ENCODE results near the gene MTARC2. TPM values are rescaled to one million over a fixed set of nuclear protein-coding genes. Genes with fewer than 3 reads are reported as not detected.

The MTARC2 gene
- total RNA-seq, 2 donors from 2014 or later: 12.3 to 14.5 TPM

- TF ChIP-seq CTCF (conservative IDR thresholded peaks at IDR 0.05): no peak
- H3K27ac ChIP-seq (ENCODE audit: low read depth, low read length): no peak overlapping the region
Measured at GRCh38 chr1:220759147-220759546, 11.0 kb downstream of the MTARC2 start.

GRCh38 chr1:220761688-220762427, 13.7 kb downstream of the MTARC2 start:
- H3K9me3 Mint-ChIP-seq: no peaks in the 10 kb centered on the region
- H3K4me3 ChIP-seq (ENCODE audit: low read length): no peak overlapping the region
- H3K4me3 Mint-ChIP-seq: no peak overlapping the region
- TF ChIP-seq CTCF (conservative IDR thresholded peaks at IDR 0.05): no peak
- H3K27ac Mint-ChIP-seq: no peak overlapping the region
- no peak overlapping the region for H3K27ac ChIP-seq (ENCODE audit: low read depth, low read length)
- H3K9me3 ChIP-seq (ENCODE audit: control insufficient read depth, low read length): no peaks in the 10 kb centered on the region
- no peaks in the 10 kb centered on the region for H3K36me3 ChIP-seq (ENCODE audit: control insufficient read depth, insufficient read depth, low read length)
- DNase-seq: no peak
- H3K9ac ChIP-seq (ENCODE audit: extremely low read depth, low read length, poor library complexity, severe bottlenecking): no peak overlapping the region
- H3K27me3 ChIP-seq (ENCODE audit: control insufficient read depth, insufficient read depth, low read length, poor library complexity, severe bottlenecking): no peaks in the 10 kb centered on the region
- 87 to 94% methylated on average over 6 to 7 of the region's 7 CpGs for WGBS, 2 experiments (ENCODE audit: insufficient coverage in 1 of 2, insufficient read length in 1 of 2)
- no peaks in the 10 kb centered on the region for H3K4me1 Mint-ChIP-seq
- H3K36me3 Mint-ChIP-seq (ENCODE audit: low read depth): peaks cover 21% of the 10 kb centered on the region
- no peaks in the 10 kb centered on the region for H3K4me1 ChIP-seq (ENCODE audit: control insufficient read depth, insufficient read depth, low read length)
- H3K27me3 Mint-ChIP-seq (ENCODE audit: insufficient read depth): no peaks in the 10 kb centered on the region

More at GRCh38 chr1:220759147-220759546, 11.0 kb downstream of the MTARC2 start:
- Histone ChIP-seq H3K9me3 (ENCODE audit: control insufficient read depth, low read length) (no peaks in the 10 kb centered on the region), H3K36me3 (ENCODE audit: control insufficient read depth, insufficient read depth, low read length) (no peaks in the 10 kb centered on the region), H3K4me1 (ENCODE audit: control insufficient read depth, insufficient read depth, low read length) (no peaks in the 10 kb centered on the region), H3K4me3 (ENCODE audit: low read length) (no peak overlapping the region), H3K27me3 (ENCODE audit: control insufficient read depth, insufficient read depth, low read length, poor library complexity, severe bottlenecking) (no peaks in the 10 kb centered on the region), H3K9ac (ENCODE audit: extremely low read depth, low read length, poor library complexity, severe bottlenecking) (no peak overlapping the region)
- Mint-ChIP-seq H3K4me3 (no peak overlapping the region), H3K36me3 (ENCODE audit: low read depth) (peaks cover 41% of the 10 kb centered on the region), H3K27ac (no peak overlapping the region), H3K4me1 (no peaks in the 10 kb centered on the region), H3K27me3 (ENCODE audit: insufficient read depth) (no peaks in the 10 kb centered on the region), H3K9me3 (no peaks in the 10 kb centered on the region)
- WGBS, 2 experiments (ENCODE audit: insufficient coverage in 1 of 2, insufficient read length in 1 of 2): 92 to 93% methylated on average over 2 to 3 of the region's 3 CpGs
- DNase-seq: no peak

GRCh38 chr1:220764757-220765156, 16.6 kb downstream of the MTARC2 start:
- 86 to 89% methylated on average over 2 to 3 of the region's 3 CpGs for WGBS, 2 experiments (ENCODE audit: insufficient coverage in 1 of 2, insufficient read length in 1 of 2)
- Histone ChIP-seq H3K27me3 (ENCODE audit: control insufficient read depth, insufficient read depth, low read length, poor library complexity, severe bottlenecking) (no peaks in the 10 kb centered on the region), H3K36me3 (ENCODE audit: control insufficient read depth, insufficient read depth, low read length) (no peaks in the 10 kb centered on the region), H3K4me3 (ENCODE audit: low read length) (no peak overlapping the region), H3K9me3 (ENCODE audit: control insufficient read depth, low read length) (no peaks in the 10 kb centered on the region), H3K27ac (ENCODE audit: low read depth, low read length) (no peak overlapping the region), H3K4me1 (ENCODE audit: control insufficient read depth, insufficient read depth, low read length) (no peaks in the 10 kb centered on the region), H3K9ac (ENCODE audit: extremely low read depth, low read length, poor library complexity, severe bottlenecking) (no peak overlapping the region)
- no peaks in the 10 kb centered on the region for H3K27me3 Mint-ChIP-seq (ENCODE audit: insufficient read depth)
- DNase-seq: no peak
- H3K4me3 Mint-ChIP-seq: no peak overlapping the region
- H3K4me1 Mint-ChIP-seq: no peaks in the 10 kb centered on the region
- TF ChIP-seq CTCF (conservative IDR thresholded peaks at IDR 0.05): no peak
- no peaks in the 10 kb centered on the region for H3K9me3 Mint-ChIP-seq
- no peak overlapping the region for H3K27ac Mint-ChIP-seq
- peaks cover 20% of the 10 kb centered on the region for H3K36me3 Mint-ChIP-seq (ENCODE audit: low read depth)
